DLD1 (cell line): Measurements from ENCODE around the gene ST6GAL2.

Experiments
- in situ Hi-C: cut with HindIII; loops from 2 replicates; pipeline ENCODE4 v1.10.0; 2017; ENCODE audit warnings: low sequenced_read_pairs

ST6GAL2 gene

GRCh38 chr2:106830191-106830590, 55.8 kb downstream of the ST6GAL2 start:
- in situ Hi-C loops, result no loop called here

GRCh38 chr2:106828119-106828518, 57.8 kb downstream of the ST6GAL2 start:
- in situ Hi-C loops, result no loop called here

- in situ Hi-C loops, result no loop called here
Observed at GRCh38 chr2:106827158-106827557, 58.8 kb downstream of the ST6GAL2 start.

DNA sequence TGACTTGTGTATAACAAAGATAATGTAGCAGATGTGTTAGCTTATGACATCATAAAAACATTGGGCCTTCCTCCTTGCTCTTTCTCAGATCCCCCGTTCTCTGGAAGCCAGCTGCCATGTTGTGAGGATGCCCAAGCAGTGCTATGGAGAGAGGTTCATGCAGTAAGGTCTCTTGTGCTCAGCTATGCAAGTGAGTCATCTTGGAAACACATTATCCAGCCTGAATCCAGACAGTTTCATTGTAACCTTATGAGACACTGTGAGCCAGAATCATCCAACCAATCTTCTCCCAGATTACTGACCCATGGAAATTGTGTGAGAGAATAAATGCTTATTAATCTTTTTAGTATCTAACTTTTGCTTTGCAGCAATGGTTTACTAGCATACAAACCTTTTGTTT, 60.8 kb downstream of the ST6GAL2 start:
- in situ Hi-C loops, result no loop called here

GRCh38 chr2:106816974-106817373, 69.0 kb downstream of the ST6GAL2 start:
- in situ Hi-C loops, result no loop called here

DNA sequence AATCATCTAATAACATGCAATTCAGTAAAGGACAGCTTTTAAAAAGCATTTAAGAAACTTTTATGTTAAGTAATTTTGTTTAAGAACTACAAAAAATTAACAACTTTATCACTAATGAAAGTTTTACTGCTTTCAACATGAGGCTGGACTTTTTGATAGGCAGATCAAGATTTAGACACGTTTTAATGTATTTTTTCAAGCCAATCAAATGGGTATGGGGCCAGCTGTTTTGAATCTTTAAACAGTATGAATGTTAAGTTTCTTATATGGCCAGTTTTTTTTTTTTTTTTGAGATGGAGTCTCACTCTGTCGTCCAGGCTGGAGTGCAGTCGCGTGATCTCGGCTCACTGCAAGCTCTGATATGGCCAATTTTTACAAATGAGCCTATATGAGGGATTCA, 73.1 kb downstream of the ST6GAL2 start:
- in situ Hi-C loops, result no loop called here

- in situ Hi-C loops, result no loop called here
Observed at GRCh38 chr2:106812383-106812782, 73.6 kb downstream of the ST6GAL2 start.

GRCh38 chr2:106805716-106806115, 80.3 kb downstream of the ST6GAL2 start:
- in situ Hi-C loops, result no loop called here

- in situ Hi-C loops, result no loop called here
Observed at GRCh38 chr2:106804161-106804560, 81.8 kb downstream of the ST6GAL2 start.

DNA sequence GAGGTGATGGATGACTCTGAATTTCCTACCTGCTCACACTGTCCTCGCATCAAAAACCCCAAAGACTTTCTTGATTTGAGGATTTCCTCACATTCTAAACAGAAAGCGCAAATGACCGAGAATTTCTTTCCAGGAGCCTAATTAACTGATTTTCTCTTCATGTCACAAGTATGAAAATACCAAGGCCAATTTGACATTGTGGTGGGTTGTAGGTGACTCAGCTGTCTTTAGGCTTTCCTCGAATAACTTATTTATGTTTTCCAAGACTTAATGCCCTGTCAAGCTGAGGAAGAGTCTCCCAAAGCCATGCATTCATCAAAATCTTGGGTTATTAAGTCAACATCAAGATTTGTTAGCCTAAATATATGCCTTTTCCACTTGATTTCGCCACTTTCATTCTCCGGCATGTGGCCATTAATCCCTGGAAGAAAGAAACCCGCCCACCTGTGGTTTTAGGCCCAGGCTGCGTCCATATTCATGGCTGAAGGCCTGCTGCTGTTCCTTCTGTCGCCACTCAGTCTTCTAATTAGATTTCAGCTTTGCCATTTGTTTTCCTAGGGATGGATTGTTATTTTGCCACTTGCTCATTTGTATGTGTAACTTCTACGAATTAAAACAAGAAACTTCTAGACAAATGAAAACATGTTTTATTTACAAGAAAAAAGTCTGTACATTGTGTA, 84.9 kb downstream of the ST6GAL2 start:
- in situ Hi-C loops, result no loop called here

DNA sequence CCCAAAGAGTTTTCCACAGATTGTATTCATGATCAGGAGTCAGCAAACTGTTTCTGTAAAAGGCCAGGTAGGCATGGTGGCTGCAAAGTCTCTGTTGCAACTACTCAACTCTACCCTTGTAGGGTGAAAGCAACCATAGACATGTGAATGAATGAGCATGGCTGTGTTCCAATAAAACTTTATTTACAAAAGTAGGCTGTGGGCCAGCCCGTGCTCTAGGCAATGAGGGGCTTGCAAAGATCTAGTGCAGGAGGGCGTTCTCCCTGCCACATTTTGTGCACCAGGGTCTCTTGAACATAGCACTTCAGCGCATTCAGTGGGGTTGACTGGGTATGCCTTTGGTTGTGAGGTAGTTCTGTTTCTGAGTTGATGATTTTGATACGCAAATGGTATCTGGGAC, 85.8 kb downstream of the ST6GAL2 start:
- in situ Hi-C loops, result no loop called here

- in situ Hi-C loops, result no loop called here
Observed at GRCh38 chr2:106798826-106799552, 87.0 kb downstream of the ST6GAL2 start.

- in situ Hi-C loops, result no loop called here
Observed at GRCh38 chr2:106797494-106797893, 88.5 kb downstream of the ST6GAL2 start.

DNA sequence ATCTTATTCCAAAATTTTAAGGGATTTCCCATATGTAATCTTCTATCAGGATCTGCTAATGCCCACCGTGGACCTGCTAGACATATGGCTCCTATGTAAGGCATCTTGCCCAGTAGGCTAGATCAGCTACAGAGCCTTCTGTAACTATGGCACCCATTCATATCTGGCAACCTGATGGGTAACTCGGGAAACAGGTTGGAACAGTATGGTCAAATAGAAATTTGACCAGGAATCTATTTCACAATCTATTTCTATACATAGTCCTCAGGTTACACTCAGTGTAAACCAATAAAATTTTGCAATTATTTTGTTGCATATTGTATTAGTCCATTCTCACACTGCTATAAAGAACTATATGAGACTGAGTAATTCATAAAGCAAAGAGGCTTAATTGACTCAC, 93.3 kb downstream of the ST6GAL2 start:
- in situ Hi-C loops, result no loop called here

GRCh38 chr2:106789185-106789584, 96.8 kb downstream of the ST6GAL2 start:
- in situ Hi-C loops, result loop anchor here (10.0 kb wide), 1 partner anchor 154 kb away; no protein-coding TSS in a partner anchor

DNA sequence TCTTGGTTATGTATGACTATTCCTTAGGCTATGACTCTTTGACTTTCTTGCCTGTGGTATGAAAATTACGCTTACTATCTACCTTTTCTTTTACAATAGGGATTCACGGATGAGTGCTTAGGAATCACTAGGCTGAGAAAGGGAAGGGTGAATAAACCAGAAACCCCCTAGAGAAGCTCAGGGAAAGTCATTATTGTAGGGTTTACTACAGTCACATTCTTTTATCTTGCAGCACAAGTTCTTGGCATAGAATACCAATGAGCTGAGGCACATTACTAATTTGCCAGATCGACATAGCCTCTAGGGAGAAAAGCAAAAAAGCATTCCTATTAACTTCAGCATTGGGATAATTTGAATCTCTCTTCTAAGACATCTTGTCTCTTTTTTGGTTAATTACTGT, 103.3 kb downstream of the ST6GAL2 start:
- in situ Hi-C loops, result loop anchor here (10.0 kb wide), 1 partner anchor 148 kb away; no protein-coding TSS in a partner anchor

DNA sequence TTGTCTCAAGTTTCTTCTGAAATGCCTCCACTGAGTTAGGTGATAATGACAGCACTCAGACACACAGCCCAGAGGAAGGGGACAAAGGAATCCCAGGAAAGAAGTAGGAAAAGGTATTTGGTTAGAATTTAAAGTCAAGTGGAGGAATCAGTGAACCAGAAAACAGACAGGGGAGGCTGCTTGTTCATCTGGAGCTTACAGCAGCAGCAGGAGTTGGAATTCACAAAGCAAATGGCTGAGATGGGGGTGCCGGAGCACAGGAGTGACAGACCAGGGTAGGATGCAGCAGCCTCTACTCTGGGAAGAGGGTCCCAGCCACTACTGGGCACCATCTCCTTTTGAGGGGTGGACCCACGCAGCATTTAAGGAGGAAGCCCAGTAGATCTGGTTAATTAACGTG, 104.8 kb downstream of the ST6GAL2 start:
- in situ Hi-C loops, result loop anchor here (10.0 kb wide), 1 partner anchor 146 kb away; no protein-coding TSS in a partner anchor

- in situ Hi-C loops, result no loop called here
Observed at GRCh38 chr2:106771811-106772210, 114.2 kb downstream of the ST6GAL2 start.

- in situ Hi-C loops, result no loop called here
Observed at GRCh38 chr2:106770986-106771385, 115.0 kb downstream of the ST6GAL2 start.

DNA sequence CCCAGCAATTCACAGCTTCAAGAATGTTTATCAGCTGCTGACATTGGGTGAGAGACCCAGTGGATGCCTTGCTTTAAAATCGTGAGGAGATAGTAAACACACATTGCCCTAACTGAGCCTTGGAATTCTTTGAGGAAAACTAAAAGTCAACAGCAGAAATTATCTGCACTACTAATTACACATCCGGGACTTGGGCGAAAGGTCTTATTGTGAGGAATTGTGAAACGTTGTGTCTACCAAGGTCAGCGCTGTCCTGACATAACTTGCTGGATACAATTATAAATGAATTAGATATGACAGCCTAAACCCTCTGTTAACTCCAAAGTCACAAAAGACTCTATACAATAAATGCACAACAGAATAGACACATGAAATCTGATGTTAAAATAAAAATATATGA, 121.4 kb downstream of the ST6GAL2 start:
- in situ Hi-C loops, result no loop called here

GRCh38 chr2:106759966-106760365, 126.0 kb downstream of the ST6GAL2 start:
- in situ Hi-C loops, result no loop called here

- in situ Hi-C loops, result no loop called here
Observed at GRCh38 chr2:106758901-106759497, 127.0 kb downstream of the ST6GAL2 start.
